Smooth muscle cell (in vitro differentiated cells): ENCODE results near the gene TM9SF2. TPM values are rescaled to one million over a fixed set of nuclear protein-coding genes. Genes with fewer than 3 reads are reported as not detected.

Experiments used
- DNase-seq: peaks from one replicate; lab custom pipeline; 2025; ENCODE audit not compliant: unreplicated experiment; lab: John Stamatoyannopoulos, UW
- H2AFZ ChIP-seq: fragments of 200-600 bp; sonication (generic); 2 replicates; pipeline ENCODE4 v1.6.0; 2016; ENCODE audit warnings: antibody characterized with exemption, low read depth, mild to moderate bottlenecking
- H3F3A ChIP-seq: fragments of 200-600 bp; sonication (generic); 2 replicates; pipeline ENCODE4 v1.6.0; 2017; ENCODE audit warnings: antibody characterized with exemption, low read depth
- H3K27ac ChIP-seq: fragments of 200-600 bp; sonication (generic); 2 replicates; pipeline ENCODE4 v1.5.1; 2016; ENCODE audit warnings: low read depth, mild to moderate bottlenecking
- H3K27me3 ChIP-seq: fragments of 200-600 bp; sonication (generic); 2 replicates; pipeline ENCODE4 v1.6.1; 2016; ENCODE audit warnings: low read depth, mild to moderate bottlenecking
- H3K36me3 ChIP-seq: fragments of 200-600 bp; sonication (generic); 2 replicates; pipeline ENCODE4 v1.5.1; 2016; ENCODE audit warnings: low read depth
- H3K4me1 ChIP-seq: fragments of 200-600 bp; sonication (generic); 2 replicates; pipeline ENCODE4 v1.5.1; 2016; ENCODE audit warnings: low read depth
- H3K4me2 ChIP-seq: fragments of 200-600 bp; sonication (generic); 2 replicates; pipeline ENCODE4 v1.6.0; 2016; ENCODE audit warnings: mild to moderate bottlenecking
- H3K4me3 ChIP-seq: fragments of 200-600 bp; sonication (generic); 2 replicates; pipeline ENCODE4 v1.5.1; 2016; ENCODE audit warnings: mild to moderate bottlenecking
- H3K79me2 ChIP-seq: fragments of 200-600 bp; sonication (generic); 2 replicates; pipeline ENCODE4 v1.6.0; 2016; ENCODE audit warnings: low read depth, mild to moderate bottlenecking
- H3K9ac ChIP-seq: fragments of 200-600 bp; sonication (generic); 2 replicates; pipeline ENCODE4 v1.6.0; 2016; ENCODE audit warnings: low read depth
- H3K9me3 ChIP-seq: fragments of 200-600 bp; sonication (generic); replicated peaks from 2 replicates; pipeline ENCODE4 v1.5.1; 2016; ENCODE audit warnings: low read depth
- H4K20me1 ChIP-seq: fragments of 200-600 bp; sonication (generic); 2 replicates; pipeline ENCODE4 v1.6.0; 2016; ENCODE audit warnings: low read depth
- CTCF ChIP-seq: fragments of 200-600 bp; sonication (generic); IDR thresholded peaks from 2 replicates; pipeline ENCODE4 v1.5.1; 2017; ENCODE audit warnings: borderline replicate concordance, mild to moderate bottlenecking, antibody characterized with exemption; ENCODE audit not compliant: insufficient read depth, poor library complexity, severe bottlenecking
- WGBS: methylation state at CpG from one replicate; pipeline ENCODE4 v1.1.7; 2016; ENCODE audit warnings: low lambda C conversion rate; 5-methylcytosine and 5-hydroxymethylcytosine counted together
- polyA plus RNA-seq: library from polyadenylated mRNA; unstranded; fragments of >200 nt; fragmentation: Nextera tagmentation; extraction: Ambion mirVana; gene quantifications from 2 replicates; pipeline ENCODE4 v1.2.1, GENCODE V29; 2016
- total RNA-seq: library from RNA; depleted of rRNA; stranded (reverse); fragments of >200 nt; gene quantifications from 2 replicates; pipeline ENCODE4 v1.2.3, GENCODE V29; 2014

Gene TM9SF2
- total and polyA plus RNA-seq, 2 experiments from 2014 or later = 195 to 272 TPM

- 82% methylated on average over 9 of the region's 9 CpGs for WGBS
- Histone ChIP-seq H3F3A (no peaks in the 10 kb centered on the region), H3K79me2 (no peaks in the 10 kb centered on the region), H2AFZ (no peak overlapping the region), H3K4me2 (no peak overlapping the region), H3K4me1 (no peaks in the 10 kb centered on the region), H3K36me3 (no peaks in the 10 kb centered on the region), H3K4me3 (no peak overlapping the region), H3K9me3 (no peaks in the 10 kb centered on the region), H3K27ac (no peak overlapping the region), H3K9ac (no peak overlapping the region), H4K20me1 (no peaks in the 10 kb centered on the region), H3K27me3 (no peaks in the 10 kb centered on the region)
- DNase-seq = no peak
- TF ChIP-seq CTCF = no peak
Observed at GRCh38 chr13:99473515-99473914, 27.8 kb upstream of the TM9SF2 start.

- TF ChIP-seq CTCF = no peak
- no peaks in the 10 kb centered on the region for H4K20me1 ChIP-seq
- no peak for DNase-seq
- H3K36me3 ChIP-seq = no peaks in the 10 kb centered on the region
- H3K27me3 ChIP-seq = no peaks in the 10 kb centered on the region
- WGBS = 63% methylated on average over 3 of the region's 5 CpGs
- no peak overlapping the region for H3K4me3 ChIP-seq
- no peaks in the 10 kb centered on the region for H3F3A ChIP-seq
- no peak overlapping the region for H3K9ac ChIP-seq
- H3K79me2 ChIP-seq = no peaks in the 10 kb centered on the region
- H3K4me1 ChIP-seq = no peaks in the 10 kb centered on the region
- H3K4me2 ChIP-seq = no peak overlapping the region
- H3K9me3 ChIP-seq = no peaks in the 10 kb centered on the region
- no peak overlapping the region for H3K27ac ChIP-seq
- no peak overlapping the region for H2AFZ ChIP-seq
Observed at GRCh38 chr13:99476648-99477047, 24.6 kb upstream of the TM9SF2 start.

- no peak for TF ChIP-seq CTCF
- WGBS = 59% methylated on average over 4 of the region's 4 CpGs
- H3K4me2 ChIP-seq = no peak overlapping the region
- H3K4me1 ChIP-seq = no peaks in the 10 kb centered on the region
- no peaks in the 10 kb centered on the region for H4K20me1 ChIP-seq
- no peak overlapping the region for H2AFZ ChIP-seq
- H3K9ac ChIP-seq = no peak overlapping the region
- H3K4me3 ChIP-seq = no peak overlapping the region
- no peaks in the 10 kb centered on the region for H3K27me3 ChIP-seq
- H3K27ac ChIP-seq = no peak overlapping the region
- no peaks in the 10 kb centered on the region for H3K9me3 ChIP-seq
- no peak for DNase-seq
- no peaks in the 10 kb centered on the region for H3K79me2 ChIP-seq
- no peaks in the 10 kb centered on the region for H3F3A ChIP-seq
- H3K36me3 ChIP-seq = no peaks in the 10 kb centered on the region
Observed at GRCh38 chr13:99477493-99477892, 23.8 kb upstream of the TM9SF2 start.

GRCh38 chr13:99481366-99481765, 19.9 kb upstream of the TM9SF2 start:
- peaks cover 4% of the 10 kb centered on the region for H3F3A ChIP-seq
- H3K79me2 ChIP-seq = no peaks in the 10 kb centered on the region
- H3K27ac ChIP-seq = no peak overlapping the region
- no peaks in the 10 kb centered on the region for H4K20me1 ChIP-seq
- no peak overlapping the region for H3K9ac ChIP-seq
- H2AFZ ChIP-seq = peak overlapping the region; percentile 35
- TF ChIP-seq CTCF = no peak
- no peaks in the 10 kb centered on the region for H3K4me1 ChIP-seq
- H3K27me3 ChIP-seq = no peaks in the 10 kb centered on the region
- WGBS = 82% methylated on average over 4 of the region's 4 CpGs
- H3K36me3 ChIP-seq = no peaks in the 10 kb centered on the region
- no peak for DNase-seq
- H3K4me2 ChIP-seq = peak overlapping the region; percentile 55
- H3K9me3 ChIP-seq = no peaks in the 10 kb centered on the region
- H3K4me3 ChIP-seq = no peak overlapping the region
